ENCODE data around the gene NUP58. TPM values are rescaled to one million over a fixed set of nuclear protein-coding genes. Genes with fewer than 3 reads are reported as not detected.
A peak's percentile ranks its signal among the peaks of the same experiment; 100 is the strongest.

The NUP58 gene
- total RNA-seq, 1 donor from 2014 or later, result 37.7 TPM

GRCh38 chr13:25372284-25373081, 71.1 kb downstream of the NUP58 start:
- no peaks in the 10 kb centered on the region for H3K9me3 Mint-ChIP-seq (ENCODE audit: low read depth)
- no peak overlapping the region for H3K27ac Mint-ChIP-seq (ENCODE audit: unreplicated experiment)
- no peaks in the 10 kb centered on the region for H3K36me3 Mint-ChIP-seq (ENCODE audit: low read depth)
- H3K4me3 Mint-ChIP-seq (ENCODE audit: unreplicated experiment), result peak overlapping the region; percentile 65
- peaks cover 57% of the 10 kb centered on the region for H3K27me3 Mint-ChIP-seq (ENCODE audit: low read depth)
- peaks cover 3% of the 10 kb centered on the region for H3K4me1 Mint-ChIP-seq (ENCODE audit: low read depth)
- no peak for TF ChIP-seq CTCF (IDR thresholded peaks at IDR 0.05)
- no peak for DNase-seq (ENCODE audit: low spot score)

- no peaks in the 10 kb centered on the region for H3K9me3 Mint-ChIP-seq (ENCODE audit: low read depth)
- peaks cover 3% of the 10 kb centered on the region for H3K4me1 Mint-ChIP-seq (ENCODE audit: low read depth)
- no peak overlapping the region for H3K27ac Mint-ChIP-seq (ENCODE audit: unreplicated experiment)
- no peak for DNase-seq (ENCODE audit: low spot score)
- peak; percentile 83 for TF ChIP-seq CTCF (IDR thresholded peaks at IDR 0.05)
- H3K27me3 Mint-ChIP-seq (ENCODE audit: low read depth), result peaks cover 47% of the 10 kb centered on the region
- H3K4me3 Mint-ChIP-seq (ENCODE audit: unreplicated experiment), result no peak overlapping the region
- H3K36me3 Mint-ChIP-seq (ENCODE audit: low read depth), result no peaks in the 10 kb centered on the region
Measured at GRCh38 chr13:25375727-25376358, 74.4 kb downstream of the NUP58 start.

- Mint-ChIP-seq H3K4me3 (ENCODE audit: unreplicated experiment) (no peak overlapping the region), H3K4me1 (ENCODE audit: low read depth) (no peaks in the 10 kb centered on the region), H3K9me3 (ENCODE audit: low read depth) (no peaks in the 10 kb centered on the region), H3K36me3 (ENCODE audit: low read depth) (no peaks in the 10 kb centered on the region), H3K27ac (ENCODE audit: unreplicated experiment) (no peak overlapping the region), H3K27me3 (ENCODE audit: low read depth) (peaks cover 46% of the 10 kb centered on the region)
- TF ChIP-seq CTCF (IDR thresholded peaks at IDR 0.05), result no peak
- DNase-seq (ENCODE audit: low spot score), result no peak
Measured at GRCh38 chr13:25377244-25377962, 76.0 kb downstream of the NUP58 start.

GRCh38 chr13:25378528-25378927, 77.1 kb downstream of the NUP58 start:
- H3K4me1 Mint-ChIP-seq (ENCODE audit: low read depth), result no peaks in the 10 kb centered on the region
- peaks cover 37% of the 10 kb centered on the region for H3K27me3 Mint-ChIP-seq (ENCODE audit: low read depth)
- H3K36me3 Mint-ChIP-seq (ENCODE audit: low read depth), result no peaks in the 10 kb centered on the region
- no peak overlapping the region for H3K4me3 Mint-ChIP-seq (ENCODE audit: unreplicated experiment)
- TF ChIP-seq CTCF (IDR thresholded peaks at IDR 0.05), result no peak
- no peak overlapping the region for H3K27ac Mint-ChIP-seq (ENCODE audit: unreplicated experiment)
- no peak for DNase-seq (ENCODE audit: low spot score)
- H3K9me3 Mint-ChIP-seq (ENCODE audit: low read depth), result no peaks in the 10 kb centered on the region

GRCh38 chr13:25379011-25379410, 77.6 kb downstream of the NUP58 start:
- Mint-ChIP-seq H3K4me1 (ENCODE audit: low read depth) (no peaks in the 10 kb centered on the region), H3K4me3 (ENCODE audit: unreplicated experiment) (no peak overlapping the region), H3K27ac (ENCODE audit: unreplicated experiment) (no peak overlapping the region), H3K9me3 (ENCODE audit: low read depth) (no peaks in the 10 kb centered on the region), H3K27me3 (ENCODE audit: low read depth) (peaks cover 36% of the 10 kb centered on the region), H3K36me3 (ENCODE audit: low read depth) (no peaks in the 10 kb centered on the region)
- no peak for TF ChIP-seq CTCF (IDR thresholded peaks at IDR 0.05)
- DNase-seq (ENCODE audit: low spot score), result no peak
